Stimulated activated effector memory CD8-positive, alpha-beta T cell treated with anti-CD3 and anti-CD28 coated beads, Interleukin-12 subunit alpha, Interleukin-12 subunit beta, amount 100 ng/mL, for 72 hours (primary cell): ENCODE data around the gene SATB1.

Experiments
- ATAC-seq: fragments of 150-1000 bp; cut with Tn5 transposase; 2 replicates; pipeline ENCODE4 v1.10.0; 2021
- DNase-seq, 2 donors: peaks; one replicate each; pipeline ENCODE4 v3.0.0; 2021 to 2022; ENCODE audit warnings: low spot score in 2 of 2
- H3K27ac Mint-ChIP-seq: one replicate; pipeline ENCODE4 v1.8.0; 2022; ENCODE audit warnings: mild to moderate bottlenecking, mixed read lengths
- H3K36me3 Mint-ChIP-seq: one replicate; pipeline ENCODE4 v1.8.0; 2022; ENCODE audit warnings: mild to moderate bottlenecking, mixed read lengths
- H3K4me1 Mint-ChIP-seq: one replicate; pipeline ENCODE4 v1.8.0; 2022; ENCODE audit warnings: mixed read lengths
- H3K4me3 Mint-ChIP-seq: one replicate; pipeline ENCODE4 v1.8.0; 2022; ENCODE audit warnings: mild to moderate bottlenecking, mixed read lengths
- H3K9me3 Mint-ChIP-seq: one replicate; pipeline ENCODE4 v1.8.0; 2022; ENCODE audit warnings: mixed read lengths

Gene SATB1

DNA sequence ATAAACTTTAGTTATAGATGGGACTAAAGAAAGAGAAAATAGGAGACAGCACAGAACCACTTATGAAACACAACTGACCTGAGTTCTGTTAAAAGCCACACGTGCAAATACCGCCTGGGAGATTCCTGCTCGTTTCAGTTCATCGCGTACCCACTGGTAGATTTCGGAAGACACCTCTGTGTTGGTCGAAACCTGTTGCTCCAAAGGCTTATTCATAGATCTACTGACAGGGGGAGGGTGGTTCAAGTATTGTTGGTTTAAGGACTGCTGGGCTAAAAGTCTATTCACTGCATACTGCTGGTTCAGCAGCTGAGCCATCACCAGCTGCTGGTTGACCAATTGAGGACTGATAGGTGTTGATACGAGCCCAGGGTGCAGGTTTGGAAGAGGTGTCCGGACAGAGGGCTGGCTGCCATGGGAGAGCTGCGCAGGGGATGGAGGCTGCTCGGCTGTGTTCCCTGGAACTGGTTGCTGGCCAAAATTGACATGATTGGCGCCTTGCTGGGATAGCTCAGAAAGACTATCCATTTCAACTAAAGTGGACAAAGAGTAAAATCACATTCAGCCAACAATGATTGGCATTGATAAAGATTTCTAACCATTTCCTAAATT lies 30.6 kb downstream of the SATB1 start:
- DNase-seq (no peak), ATAC-seq (no peak)
- Mint-ChIP-seq H3K9me3 (no peaks in the 10 kb centered on the region), H3K4me1 (peaks cover 38% of the 10 kb centered on the region), H3K36me3 (peaks cover 100% of the 10 kb centered on the region), H3K4me3 (no peak overlapping the region), H3K27ac (peak overlapping the region; percentile 59)

DNA sequence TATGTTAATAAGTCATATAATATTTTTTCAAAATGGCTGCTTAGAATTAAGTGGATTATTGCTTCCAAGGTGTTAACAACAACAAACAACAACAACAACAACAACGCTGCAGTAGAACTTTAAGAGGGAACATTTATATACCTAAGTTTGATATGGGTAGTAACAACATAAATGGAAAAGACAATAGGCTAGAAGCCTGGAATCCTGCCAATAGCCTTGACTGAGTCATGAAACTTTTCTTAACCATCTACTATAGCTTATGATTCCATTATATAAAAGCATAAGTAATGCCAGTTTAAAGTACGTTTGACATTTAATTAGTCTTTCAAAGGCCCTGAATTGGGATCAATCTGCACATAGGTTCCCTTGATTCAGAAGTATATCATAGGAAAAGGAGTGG lies 31.2 kb downstream of the SATB1 start:
- Mint-ChIP-seq H3K27ac (peak overlapping the region; percentile 59), H3K4me3 (no peak overlapping the region), H3K4me1 (peaks cover 32% of the 10 kb centered on the region)

DNA sequence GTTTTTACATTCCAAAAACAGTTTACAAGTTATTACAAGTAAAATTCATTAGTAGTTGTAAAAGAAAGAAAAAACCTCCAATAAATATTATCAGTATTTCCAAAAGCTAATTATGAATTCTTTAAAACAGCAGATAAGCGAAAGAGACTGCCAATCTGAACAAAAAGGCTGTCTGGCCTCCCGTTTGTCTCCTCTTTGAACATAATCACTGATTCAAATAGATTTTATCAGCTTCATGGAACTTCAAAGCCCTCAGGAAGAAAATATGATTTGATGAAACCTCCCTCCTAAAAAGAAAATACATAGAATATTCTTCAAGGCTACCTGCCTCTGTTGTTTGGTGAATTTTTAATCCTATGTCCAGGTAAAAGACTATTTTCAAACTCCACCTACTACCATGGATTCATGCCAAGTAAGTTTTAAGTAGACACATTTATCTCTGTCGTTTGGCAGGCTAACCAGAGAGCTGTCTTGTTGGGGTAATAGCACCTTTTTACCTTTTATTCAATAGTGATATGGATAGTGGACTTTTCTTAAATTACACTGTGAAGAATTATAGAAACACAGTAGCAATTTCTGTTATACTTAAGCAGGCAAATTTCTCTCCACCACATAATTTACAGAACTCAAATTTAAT lies 35.0 kb downstream of the SATB1 start:
- peaks cover 26% of the 10 kb centered on the region for H3K4me1 Mint-ChIP-seq

More for the DNA sequence above, 31.2 kb downstream of the SATB1 start:
- Mint-ChIP-seq H3K9me3 (no peaks in the 10 kb centered on the region), H3K36me3 (peaks cover 100% of the 10 kb centered on the region)
- ATAC-seq (no peak), DNase-seq (no peak)

DNA sequence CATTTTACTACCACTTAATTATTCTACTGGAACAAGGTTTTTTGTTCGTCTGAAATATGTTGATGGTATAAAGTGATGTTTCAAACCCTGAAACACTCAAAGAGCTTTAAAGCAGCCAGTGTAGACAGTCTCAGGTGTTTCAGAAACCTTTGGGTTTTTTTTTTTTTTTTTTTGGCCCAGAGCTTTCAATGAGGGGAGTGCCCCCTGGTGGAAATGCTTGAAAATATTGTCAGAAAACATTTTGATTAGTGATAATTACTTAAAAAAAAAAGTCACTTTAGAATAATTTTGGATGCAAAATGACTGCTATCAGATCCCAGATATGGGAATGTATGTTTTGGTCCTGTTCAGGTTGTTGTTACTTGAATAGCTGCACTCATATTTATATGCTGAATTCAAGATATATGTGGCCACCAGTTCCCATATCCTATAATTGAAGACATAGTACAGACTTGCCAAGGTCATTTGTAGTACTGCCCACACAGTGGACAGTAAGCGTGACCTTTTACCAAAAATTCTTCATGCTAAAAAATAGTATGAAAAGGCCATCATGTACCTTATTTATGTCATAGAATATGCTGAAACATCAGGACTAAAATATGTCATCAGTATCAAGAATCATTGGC lies 35.9 kb downstream of the SATB1 start:
- no peaks in the 10 kb centered on the region for H3K9me3 Mint-ChIP-seq
- peaks cover 100% of the 10 kb centered on the region for H3K36me3 Mint-ChIP-seq
- ATAC-seq (no peak), DNase-seq (no peak)
- H3K4me3 Mint-ChIP-seq = no peak overlapping the region
- H3K4me1 Mint-ChIP-seq = peaks cover 20% of the 10 kb centered on the region
- H3K27ac Mint-ChIP-seq = no peak overlapping the region

More for the DNA sequence above, 35.0 kb downstream of the SATB1 start:
- Mint-ChIP-seq H3K4me3 (no peak overlapping the region), H3K27ac (peak overlapping the region; percentile 37), H3K36me3 (peaks cover 100% of the 10 kb centered on the region), H3K9me3 (no peaks in the 10 kb centered on the region)
- DNase-seq (no peak), ATAC-seq (no peak)

DNA sequence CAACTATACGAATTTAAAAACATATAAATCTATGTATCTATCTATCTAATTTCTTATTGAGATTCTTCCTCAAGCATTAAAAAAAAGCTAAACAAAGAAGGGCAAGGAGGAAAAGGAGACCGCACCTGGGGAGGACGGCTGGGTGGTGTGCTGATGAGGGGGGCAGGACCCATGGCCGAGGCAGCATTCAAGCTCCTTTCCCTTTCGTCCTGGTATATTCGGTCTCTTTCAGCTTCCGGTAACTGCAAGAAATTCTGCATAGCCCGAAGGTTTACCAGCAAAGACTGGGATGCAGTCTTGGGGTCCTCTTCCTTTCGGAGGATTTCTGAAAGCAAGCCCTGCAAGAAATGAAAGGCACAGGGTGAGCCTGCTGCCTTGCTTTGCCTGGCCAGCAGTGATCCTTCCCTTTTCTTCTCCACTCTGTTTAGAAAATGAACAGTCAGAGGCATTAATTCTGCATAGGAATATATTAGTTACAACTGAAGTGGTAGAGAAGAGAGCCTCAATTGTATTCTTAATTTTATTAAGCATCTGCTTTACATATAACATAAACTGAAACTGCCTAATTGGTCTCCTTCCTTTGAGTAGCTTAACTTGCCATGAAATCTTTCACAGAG lies 38.8 kb downstream of the SATB1 start:
- Mint-ChIP-seq H3K9me3 (no peaks in the 10 kb centered on the region), H3K36me3 (peaks cover 100% of the 10 kb centered on the region), H3K4me1 (peaks cover 15% of the 10 kb centered on the region), H3K4me3 (no peak overlapping the region), H3K27ac (no peak overlapping the region)
- no peak for ATAC-seq
- no peak for DNase-seq

DNA sequence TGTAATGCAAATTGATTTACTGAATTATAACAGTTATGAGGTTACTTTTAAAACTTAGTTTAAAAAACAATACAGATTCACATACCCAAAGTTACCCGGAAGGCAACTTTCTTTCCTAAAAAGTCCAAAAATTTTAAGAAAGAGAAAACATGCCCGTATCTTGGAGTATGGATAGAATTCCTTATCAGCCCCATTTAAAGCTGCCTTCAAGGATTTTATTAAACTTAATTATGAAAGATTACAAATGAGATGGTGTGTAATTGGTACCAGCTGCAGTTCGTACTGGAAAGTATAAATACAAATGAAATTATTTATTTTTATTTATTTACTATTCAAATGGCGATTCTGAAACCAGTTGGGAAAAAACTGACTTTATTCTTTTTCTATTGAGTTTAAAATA lies 39.4 kb downstream of the SATB1 start:
- DNase-seq (no peak), ATAC-seq (no peak)
- Mint-ChIP-seq H3K27ac (no peak overlapping the region), H3K9me3 (no peaks in the 10 kb centered on the region), H3K36me3 (peaks cover 100% of the 10 kb centered on the region), H3K4me3 (no peak overlapping the region), H3K4me1 (peaks cover 14% of the 10 kb centered on the region)

DNA sequence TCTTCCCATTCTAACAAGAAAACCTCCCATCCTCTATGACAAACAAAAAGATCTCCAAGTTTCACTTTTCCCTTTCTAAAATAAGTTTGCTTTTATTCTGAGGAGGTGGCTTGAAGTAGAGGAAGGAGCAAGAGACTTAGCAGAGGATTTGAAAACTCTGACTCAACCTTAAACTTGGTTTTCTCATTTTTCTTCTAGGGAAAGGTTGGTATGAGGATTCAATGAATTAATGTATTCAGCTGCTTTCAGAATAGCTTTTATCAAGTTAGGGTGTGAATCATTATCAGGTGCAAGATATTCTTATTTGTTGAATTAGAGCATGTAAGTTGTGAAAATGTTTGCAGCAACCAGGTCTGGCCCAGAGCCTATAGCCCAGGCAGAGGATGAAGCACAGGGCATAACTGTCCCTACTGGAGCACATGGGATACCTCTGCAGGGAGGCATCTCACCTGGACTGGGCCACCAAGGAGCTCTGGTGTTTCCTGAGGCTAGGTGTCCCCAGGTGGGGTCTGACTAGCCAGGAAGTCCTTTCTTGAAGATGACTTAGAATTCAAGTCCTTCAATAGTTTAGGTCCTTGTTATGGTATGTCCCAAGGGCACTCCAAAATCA lies 42.3 kb downstream of the SATB1 start:
- H3K27ac Mint-ChIP-seq = peak overlapping the region; percentile 70
- H3K36me3 Mint-ChIP-seq = peaks cover 100% of the 10 kb centered on the region
- peaks cover 20% of the 10 kb centered on the region for H3K4me1 Mint-ChIP-seq
- H3K4me3 Mint-ChIP-seq = no peak overlapping the region
- ATAC-seq (peak; percentile 58), DNase-seq (no peak)
- no peaks in the 10 kb centered on the region for H3K9me3 Mint-ChIP-seq

DNA sequence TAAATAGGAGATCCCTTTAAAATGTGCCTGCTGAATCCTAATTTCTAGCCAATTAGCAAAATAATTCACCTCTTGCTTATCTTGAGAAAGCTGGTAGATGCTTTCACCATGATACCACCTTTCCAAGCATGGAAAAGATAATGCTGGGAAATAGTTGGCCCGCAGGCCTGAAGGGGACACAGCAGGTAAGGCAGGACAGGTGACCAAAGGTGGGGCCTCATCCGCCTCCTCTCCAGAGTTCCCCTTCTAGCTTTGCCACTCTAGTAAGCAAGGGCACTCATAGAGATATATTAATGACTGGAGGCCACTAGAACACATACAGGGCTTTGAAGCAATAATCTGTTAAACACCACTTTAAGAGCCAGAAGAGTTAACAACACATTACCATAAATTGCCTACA lies 45.5 kb downstream of the SATB1 start:
- Mint-ChIP-seq H3K27ac (no peak overlapping the region), H3K9me3 (no peaks in the 10 kb centered on the region), H3K4me1 (peaks cover 39% of the 10 kb centered on the region), H3K36me3 (peaks cover 100% of the 10 kb centered on the region), H3K4me3 (no peak overlapping the region)
- no peak for ATAC-seq
- DNase-seq = no peak

DNA sequence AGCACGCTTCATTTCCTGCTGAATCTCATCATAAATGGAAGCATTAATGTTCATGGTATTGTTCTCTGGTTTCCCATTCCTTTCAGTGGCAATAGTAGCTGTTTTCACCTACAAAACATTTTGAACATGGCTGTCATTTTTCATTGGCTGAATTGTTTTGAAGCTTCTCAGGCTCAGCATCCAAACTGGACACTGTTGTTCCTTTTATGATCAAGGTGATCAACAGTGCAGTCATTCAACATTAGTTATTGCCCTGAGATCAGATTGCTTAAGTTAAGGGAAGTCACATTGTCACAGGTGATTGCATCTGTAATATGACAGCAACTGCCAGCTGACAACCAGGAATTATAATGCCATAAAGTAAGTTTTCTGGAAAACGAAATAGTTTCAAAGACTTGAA lies 46.9 kb downstream of the SATB1 start:
- ATAC-seq (no peak), DNase-seq (no peak)
- no peaks in the 10 kb centered on the region for H3K9me3 Mint-ChIP-seq
- peaks cover 100% of the 10 kb centered on the region for H3K36me3 Mint-ChIP-seq
- peaks cover 53% of the 10 kb centered on the region for H3K4me1 Mint-ChIP-seq
- H3K27ac Mint-ChIP-seq = peak overlapping the region; percentile 8
- H3K4me3 Mint-ChIP-seq = no peak overlapping the region

DNA sequence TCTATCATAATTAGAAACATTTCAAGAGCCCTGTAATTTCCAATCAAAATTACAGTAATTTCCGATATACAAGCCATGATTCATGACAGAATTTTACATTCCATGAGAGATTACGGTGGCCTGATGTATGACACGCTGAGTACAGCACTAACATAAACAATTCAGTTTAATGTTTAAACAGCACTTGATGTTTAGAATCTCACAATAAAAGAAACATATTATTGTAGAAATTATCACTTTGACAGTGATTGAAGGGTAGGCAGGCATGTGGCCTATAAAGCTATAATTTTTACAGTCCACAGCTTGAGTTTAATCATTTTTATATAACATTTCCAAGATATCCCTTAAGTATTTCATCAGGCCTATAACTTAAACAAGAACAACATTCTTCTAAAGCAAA lies 48.5 kb downstream of the SATB1 start:
- peak overlapping the region; percentile 71 for H3K27ac Mint-ChIP-seq
- peaks cover 51% of the 10 kb centered on the region for H3K4me1 Mint-ChIP-seq
- no peaks in the 10 kb centered on the region for H3K9me3 Mint-ChIP-seq
- peaks cover 100% of the 10 kb centered on the region for H3K36me3 Mint-ChIP-seq
- no peak overlapping the region for H3K4me3 Mint-ChIP-seq
- DNase-seq = no peak
- no peak for ATAC-seq

DNA sequence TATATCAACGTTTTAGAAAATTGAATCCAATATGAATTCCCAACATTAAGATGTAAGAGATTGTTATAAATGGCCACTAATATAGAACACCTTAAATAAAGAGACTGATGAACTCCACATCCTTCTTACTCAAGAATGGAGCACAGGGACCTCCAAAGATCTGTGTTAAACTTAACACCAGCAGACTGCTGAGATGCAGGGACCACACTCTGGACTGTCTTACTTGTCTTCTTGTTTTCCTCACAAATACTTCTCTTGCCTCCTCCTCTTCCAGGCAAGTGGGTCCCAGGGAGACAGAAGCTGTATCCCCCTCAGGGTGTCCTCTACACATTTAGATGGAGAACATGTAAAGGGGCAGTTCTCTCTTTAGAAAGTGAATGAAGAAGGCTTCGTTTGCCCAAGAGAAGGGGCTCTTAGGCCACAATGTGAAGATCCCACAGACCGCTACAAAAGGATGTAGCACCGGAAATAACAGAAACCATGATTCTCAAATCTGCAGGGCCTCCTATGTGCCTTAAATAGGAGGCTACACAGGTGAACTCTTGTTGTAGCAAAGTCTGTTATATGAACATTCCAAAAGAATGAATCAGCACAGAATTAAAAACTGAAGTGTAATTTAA lies 52.2 kb downstream of the SATB1 start:
- Mint-ChIP-seq H3K36me3 (peaks cover 100% of the 10 kb centered on the region), H3K4me1 (peaks cover 71% of the 10 kb centered on the region), H3K27ac (peak overlapping the region; percentile 65), H3K9me3 (no peaks in the 10 kb centered on the region), H3K4me3 (no peak overlapping the region)
- DNase-seq = no peak
- ATAC-seq = peak; percentile 62

DNA sequence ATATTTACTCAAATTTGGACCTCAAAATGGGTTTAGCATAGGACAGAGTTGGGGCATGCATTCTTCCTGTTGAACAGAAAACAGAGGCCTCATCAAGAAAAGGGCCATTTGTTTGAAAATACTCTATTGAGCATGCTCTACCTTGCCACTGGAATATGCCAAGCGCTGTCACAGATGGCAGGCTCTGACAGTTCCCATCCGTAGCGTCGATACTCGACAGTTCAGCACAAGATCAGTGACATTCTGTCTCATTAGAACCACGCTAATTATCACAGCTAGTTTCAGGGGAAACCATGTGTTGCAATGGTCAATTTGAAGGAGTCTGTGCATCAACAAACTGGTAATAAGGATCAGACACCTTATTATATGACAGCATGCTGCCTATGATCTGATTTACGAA lies 54.5 kb downstream of the SATB1 start:
- H3K36me3 Mint-ChIP-seq = peaks cover 100% of the 10 kb centered on the region
- DNase-seq (no peak), ATAC-seq (no peak)
- peaks cover 82% of the 10 kb centered on the region for H3K4me1 Mint-ChIP-seq
- peak overlapping the region; percentile 83 for H3K27ac Mint-ChIP-seq
- H3K4me3 Mint-ChIP-seq = no peak overlapping the region
- no peaks in the 10 kb centered on the region for H3K9me3 Mint-ChIP-seq

DNA sequence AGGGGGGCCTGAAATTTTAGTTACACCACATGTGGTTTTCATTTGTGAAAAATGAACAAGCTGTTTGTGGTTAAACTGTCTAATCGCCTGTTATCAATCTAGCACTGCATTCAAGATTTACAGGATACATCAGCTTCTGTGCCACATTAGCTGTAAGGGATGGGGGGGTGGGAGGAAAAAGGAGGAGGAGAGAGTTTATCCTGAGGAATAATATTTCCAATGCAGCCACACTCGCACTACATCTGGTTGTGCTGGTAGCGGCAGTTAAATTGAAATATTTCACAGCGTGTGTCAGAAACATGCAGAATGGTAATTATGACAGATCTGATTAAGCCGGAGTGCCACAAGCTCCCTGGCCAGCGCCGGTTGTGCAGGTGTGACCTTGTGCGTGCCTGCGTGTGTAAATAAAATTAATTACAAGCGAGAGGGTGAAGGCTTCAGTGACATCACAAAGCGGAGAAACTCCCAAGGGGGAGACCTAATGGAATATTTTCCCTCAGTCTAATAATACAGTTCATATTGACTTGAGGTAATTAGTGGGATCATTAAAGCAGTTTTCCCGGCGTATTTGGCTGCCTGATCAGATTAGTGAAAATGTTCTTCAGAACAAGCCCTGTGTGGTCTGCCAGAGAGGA lies 55.5 kb downstream of the SATB1 start:
- H3K4me3 Mint-ChIP-seq = no peak overlapping the region
- peak overlapping the region; percentile 83 for H3K27ac Mint-ChIP-seq
- H3K9me3 Mint-ChIP-seq = no peaks in the 10 kb centered on the region
- ATAC-seq (no peak), DNase-seq (no peak)
- H3K36me3 Mint-ChIP-seq = peaks cover 100% of the 10 kb centered on the region
- H3K4me1 Mint-ChIP-seq = peaks cover 72% of the 10 kb centered on the region

DNA sequence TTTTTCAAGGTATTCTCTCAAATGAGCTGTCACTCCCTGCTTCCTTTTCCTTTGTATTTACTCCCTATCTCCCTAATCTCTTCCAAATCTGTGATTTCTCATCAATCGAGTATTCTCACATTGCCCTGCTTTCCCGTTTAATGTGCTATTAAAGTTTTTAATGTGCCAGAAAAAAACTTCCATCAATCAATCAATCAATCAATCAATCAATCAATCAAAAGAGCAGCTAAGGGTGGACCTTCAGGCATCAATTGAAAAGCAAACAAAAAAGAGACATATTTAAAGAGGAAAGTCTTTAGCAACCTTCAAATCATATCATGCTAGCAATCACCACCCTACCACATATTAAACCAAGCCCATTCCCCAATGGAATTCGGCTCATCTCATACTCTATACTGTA lies 58.9 kb downstream of the SATB1 start:
- ATAC-seq = no peak
- Mint-ChIP-seq H3K4me3 (no peak overlapping the region), H3K9me3 (no peaks in the 10 kb centered on the region), H3K27ac (peak overlapping the region; percentile 35), H3K36me3 (peaks cover 100% of the 10 kb centered on the region), H3K4me1 (peaks cover 57% of the 10 kb centered on the region)
- no peak for DNase-seq

DNA sequence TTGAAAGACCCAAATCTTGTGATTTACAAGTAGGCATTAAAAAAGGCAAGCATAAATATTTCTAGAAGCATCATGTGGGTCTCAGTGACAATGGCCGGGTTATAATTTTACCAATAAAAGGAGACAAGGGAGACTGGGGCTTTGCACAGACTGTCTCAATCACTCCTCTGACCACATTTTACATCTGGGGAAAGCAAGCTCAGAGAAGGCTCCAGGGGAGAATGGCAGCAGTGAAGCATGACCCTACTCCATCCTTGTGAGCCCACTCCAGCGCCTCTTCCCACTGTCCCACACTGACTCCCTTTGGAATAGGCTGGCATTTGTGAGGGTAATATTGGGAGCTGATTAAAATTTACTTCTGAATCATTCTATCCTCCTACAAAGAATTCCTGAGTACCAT lies 61.8 kb downstream of the SATB1 start:
- Mint-ChIP-seq H3K27ac (no peak overlapping the region), H3K4me1 (peaks cover 37% of the 10 kb centered on the region), H3K4me3 (no peak overlapping the region), H3K9me3 (no peaks in the 10 kb centered on the region), H3K36me3 (peaks cover 100% of the 10 kb centered on the region)
- DNase-seq (no peak), ATAC-seq (peak; percentile 32)
